GM12891 (cell line): Measurements from ENCODE around the gene DDX39A.
A peak's percentile ranks its signal among the peaks of the same experiment; 100 is the strongest.

Source experiments
- DNase-seq: peaks from one replicate; pipeline ENCODE4 v3.0.0; 2011; ENCODE audit warnings: low spot score; ENCODE audit not compliant: insufficient read length
- FAIRE-seq: peaks from 2 replicates; lab custom pipeline; 2011; peaks lifted over from hg19 to GRCh38; lab: Jason Lieb, UNC
- PAX5 ChIP-seq: IDR thresholded peaks from 2 replicates; pipeline ENCODE4 v1.6.1; 2011; ENCODE audit warnings: low read length, moderate library complexity, mild to moderate bottlenecking; ENCODE audit not compliant: insufficient read depth, severe bottlenecking
- POLR2A ChIP-seq: IDR thresholded peaks from 2 replicates; pipeline ENCODE4 v1.6.1; 2011; ENCODE audit warnings: low read depth, low read length, control low read depth
- POLR2AphosphoS5 ChIP-seq: IDR thresholded peaks from 2 replicates; pipeline ENCODE4 v1.6.1; 2011; ENCODE audit warnings: low read depth, low read length, control low read depth
- POU2F2 ChIP-seq: IDR thresholded peaks from 2 replicates; pipeline ENCODE4 v1.6.1; 2011; ENCODE audit warnings: low read depth, mild to moderate bottlenecking, control low read depth, low read length, moderate library complexity
- SPI1 ChIP-seq: IDR thresholded peaks from 2 replicates; pipeline ENCODE4 v1.6.1; 2011; ENCODE audit warnings: low read depth, low read length, control low read depth
- TAF1 ChIP-seq: IDR thresholded peaks from 2 replicates; pipeline ENCODE4 v1.6.1; 2011; ENCODE audit warnings: low read depth, low read length, control low read depth

The DDX39A gene

GRCh38 chr19:14449321-14449720 is 30.2 kb upstream of the DDX39A start:
- DNase-seq (no peak), FAIRE-seq (no peak)
- TF ChIP-seq POLR2AphosphoS5 (no peak), SPI1 (no peak), TAF1 (no peak), PAX5 (no peak), POU2F2 (no peak), POLR2A (no peak)

- DNase-seq (no peak), FAIRE-seq (no peak)
- no peak for TF ChIP-seq PAX5
- TF ChIP-seq POU2F2, result no peak
- TF ChIP-seq SPI1, result no peak
- TF ChIP-seq TAF1, result no peak
- TF ChIP-seq POLR2A, result no peak
- TF ChIP-seq POLR2AphosphoS5, result no peak
Measured at GRCh38 chr19:14446336-14447036, 27.3 kb upstream of the DDX39A start.

GRCh38 chr19:14443632-14444216 is 24.6 kb upstream of the DDX39A start:
- DNase-seq, result no peak
- FAIRE-seq, result peak; percentile 89
- no peak for TF ChIP-seq PAX5
- no peak for TF ChIP-seq SPI1
- no peak for TF ChIP-seq POLR2AphosphoS5
- TF ChIP-seq POU2F2, result no peak
- TF ChIP-seq TAF1, result no peak
- no peak for TF ChIP-seq POLR2A

- no peak for FAIRE-seq
- TF ChIP-seq PAX5 (no peak), POLR2AphosphoS5 (no peak), POU2F2 (no peak), TAF1 (no peak), POLR2A (no peak), SPI1 (no peak)
- DNase-seq, result no peak
Measured at GRCh38 chr19:14442891-14443631, 23.9 kb upstream of the DDX39A start.

- no peak for DNase-seq
- no peak for FAIRE-seq
- TF ChIP-seq TAF1 (no peak), POLR2A (no peak), POLR2AphosphoS5 (no peak), PAX5 (no peak), POU2F2 (no peak), SPI1 (no peak)
Measured at GRCh38 chr19:14441041-14441938, 22.1 kb upstream of the DDX39A start.

GRCh38 chr19:14440049-14440448 is 20.9 kb upstream of the DDX39A start:
- DNase-seq (peak; percentile 90), FAIRE-seq (peak; percentile 93)
- TF ChIP-seq TAF1 (peak; percentile 78), PAX5 (no peak), POU2F2 (peak; percentile 75), SPI1 (peak; percentile 99), POLR2A (peak; percentile 89), POLR2AphosphoS5 (peak; percentile 82)

- DNase-seq, result no peak
- FAIRE-seq, result no peak
- TF ChIP-seq POLR2A (no peak), POU2F2 (no peak), PAX5 (no peak), POLR2AphosphoS5 (no peak), SPI1 (no peak), TAF1 (no peak)
Measured at GRCh38 chr19:14439014-14439413, 19.9 kb upstream of the DDX39A start.

GRCh38 chr19:14437578-14438140 is 18.5 kb upstream of the DDX39A start:
- TF ChIP-seq PAX5 (no peak), POLR2AphosphoS5 (no peak), POLR2A (no peak), POU2F2 (no peak), SPI1 (no peak), TAF1 (no peak)
- DNase-seq, result no peak
- FAIRE-seq, result no peak
